ENCODE data around the gene PRAMEF4. TPM values are rescaled to one million over a fixed set of nuclear protein-coding genes. Genes with fewer than 3 reads are reported as not detected.

PRAMEF4 gene
- total RNA-seq, 1 experiment from 2014 or later: not detected

Other genes with a start within 250 kb of the PRAMEF4 start
- gene AADACL4, start 242.1 kb downstream of the PRAMEF4 start, total RNA-seq (2014; rRNA removed; shearing (Covaris generic); ENCODE audit: low replicate concordance): not detected in 2 replicates
- not detected in 2 replicates for gene AADACL3, start 170.1 kb downstream of the PRAMEF4 start, total RNA-seq (2014; rRNA removed; shearing (Covaris generic); ENCODE audit: low replicate concordance)
- not detected in 2 replicates for gene CFAP107, start 140.0 kb downstream of the PRAMEF4 start, total RNA-seq (2014; rRNA removed; shearing (Covaris generic); ENCODE audit: low replicate concordance)
- not detected in 2 replicates for gene PRAMEF12, start 112.5 kb downstream of the PRAMEF4 start, total RNA-seq (2014; rRNA removed; shearing (Covaris generic); ENCODE audit: low replicate concordance)
- gene PRAMEF1, start 94.8 kb downstream of the PRAMEF4 start, total RNA-seq (2014; rRNA removed; shearing (Covaris generic); ENCODE audit: low replicate concordance): not detected in 2 replicates
- not detected in 2 replicates for gene PRAMEF11, start 54.8 kb downstream of the PRAMEF4 start, total RNA-seq (2014; rRNA removed; shearing (Covaris generic); ENCODE audit: low replicate concordance)
- not detected in 2 replicates for gene HNRNPCL1, start 37.5 kb downstream of the PRAMEF4 start, total RNA-seq (2014; rRNA removed; shearing (Covaris generic); ENCODE audit: low replicate concordance)
- gene PRAMEF2, start 29.1 kb downstream of the PRAMEF4 start, total RNA-seq (2014; rRNA removed; shearing (Covaris generic); ENCODE audit: low replicate concordance): not detected in 2 replicates
- gene PRAMEF10, start 12.1 kb upstream of the PRAMEF4 start, total RNA-seq (2014; rRNA removed; shearing (Covaris generic); ENCODE audit: low replicate concordance): not detected in 2 replicates
- gene PRAMEF7, start 30.4 kb upstream of the PRAMEF4 start, total RNA-seq (2014; rRNA removed; shearing (Covaris generic); ENCODE audit: low replicate concordance): not detected in 2 replicates
- not detected in 2 replicates for gene PRAMEF6, start 61.4 kb upstream of the PRAMEF4 start, total RNA-seq (2014; rRNA removed; shearing (Covaris generic); ENCODE audit: low replicate concordance)
- gene PRAMEF27, start 170.4 kb upstream of the PRAMEF4 start, total RNA-seq (2014; rRNA removed; shearing (Covaris generic); ENCODE audit: low replicate concordance): not detected in 2 replicates
- not detected in 2 replicates for gene HNRNPCL3, start 174.6 kb upstream of the PRAMEF4 start, total RNA-seq (2014; rRNA removed; shearing (Covaris generic); ENCODE audit: low replicate concordance)
- not detected in 2 replicates for gene PRAMEF25, start 184.6 kb upstream of the PRAMEF4 start, total RNA-seq (2014; rRNA removed; shearing (Covaris generic); ENCODE audit: low replicate concordance)
- gene HNRNPCL2, start 230.7 kb upstream of the PRAMEF4 start, total RNA-seq (2014; rRNA removed; shearing (Covaris generic); ENCODE audit: low replicate concordance): not detected in 2 replicates